ENCODE measurements around the gene PHF23.

- no peak for TF ChIP-seq CTCF (IDR thresholded peaks at IDR 0.05)
- TF ChIP-seq JUN (CRISPR knock-in tag; IDR thresholded peaks at IDR 0.05) = no peak
- TF ChIP-seq AFF4 (CRISPR knock-in tag; IDR thresholded peaks at IDR 0.05; ENCODE audit: borderline replicate concordance) = no peak
- TF ChIP-seq E2F1 (CRISPR knock-in tag; IDR thresholded peaks at IDR 0.05) = no peak
- TF ChIP-seq USF2 (CRISPR knock-in tag; IDR thresholded peaks at IDR 0.05) = no peak
- TF ChIP-seq CREM (CRISPR knock-in tag; IDR thresholded peaks at IDR 0.05) = no peak
- TF ChIP-seq RORB (CRISPR knock-in tag; IDR thresholded peaks at IDR 0.05) = no peak
- no peak for TF ChIP-seq ETV6 (CRISPR knock-in tag; IDR thresholded peaks at IDR 0.05)
- no peak for TF ChIP-seq ZNF416 (CRISPR knock-in tag; IDR thresholded peaks at IDR 0.05)
Observed at GRCh38 chr17:7238420-7239090, 702 bp downstream of the PHF23 start.
